ENCODE data around the gene ANKH.

ANKH gene

GRCh38 chr5:14656898-14657297, 214.7 kb downstream of the ANKH start:
- no peak for DNase-seq

- DNase-seq = no peak
These were observed 216.3 kb downstream of the ANKH start for GRCh38 chr5:14655146-14655741.

Data from T1000 (cell line).